GM19438 (cell line): ENCODE results near the gene CTSH.

Source experiments
- ATAC-seq: cut with Tn5 transposase; IDR thresholded peaks from one replicate; pipeline ENCODE4 v1.9.1; 2021; ENCODE audit warnings: low read depth; ENCODE audit not compliant: unreplicated experiment

The CTSH gene, protein sequence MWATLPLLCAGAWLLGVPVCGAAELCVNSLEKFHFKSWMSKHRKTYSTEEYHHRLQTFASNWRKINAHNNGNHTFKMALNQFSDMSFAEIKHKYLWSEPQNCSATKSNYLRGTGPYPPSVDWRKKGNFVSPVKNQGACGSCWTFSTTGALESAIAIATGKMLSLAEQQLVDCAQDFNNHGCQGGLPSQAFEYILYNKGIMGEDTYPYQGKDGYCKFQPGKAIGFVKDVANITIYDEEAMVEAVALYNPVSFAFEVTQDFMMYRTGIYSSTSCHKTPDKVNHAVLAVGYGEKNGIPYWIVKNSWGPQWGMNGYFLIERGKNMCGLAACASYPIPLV

GRCh38 chr15:78944669-78945407 lies at the start of gene CTSH:
TSS of gene CTSH (minus strand) at chr15:78945046. CDS start at chr15:78944981, 65 bp downstream.
- ATAC-seq, result peak; percentile 51

GRCh38 chr15:78993931-78994530 lies 49.2 kb upstream of the CTSH start:
- ATAC-seq, result no peak

DNA sequence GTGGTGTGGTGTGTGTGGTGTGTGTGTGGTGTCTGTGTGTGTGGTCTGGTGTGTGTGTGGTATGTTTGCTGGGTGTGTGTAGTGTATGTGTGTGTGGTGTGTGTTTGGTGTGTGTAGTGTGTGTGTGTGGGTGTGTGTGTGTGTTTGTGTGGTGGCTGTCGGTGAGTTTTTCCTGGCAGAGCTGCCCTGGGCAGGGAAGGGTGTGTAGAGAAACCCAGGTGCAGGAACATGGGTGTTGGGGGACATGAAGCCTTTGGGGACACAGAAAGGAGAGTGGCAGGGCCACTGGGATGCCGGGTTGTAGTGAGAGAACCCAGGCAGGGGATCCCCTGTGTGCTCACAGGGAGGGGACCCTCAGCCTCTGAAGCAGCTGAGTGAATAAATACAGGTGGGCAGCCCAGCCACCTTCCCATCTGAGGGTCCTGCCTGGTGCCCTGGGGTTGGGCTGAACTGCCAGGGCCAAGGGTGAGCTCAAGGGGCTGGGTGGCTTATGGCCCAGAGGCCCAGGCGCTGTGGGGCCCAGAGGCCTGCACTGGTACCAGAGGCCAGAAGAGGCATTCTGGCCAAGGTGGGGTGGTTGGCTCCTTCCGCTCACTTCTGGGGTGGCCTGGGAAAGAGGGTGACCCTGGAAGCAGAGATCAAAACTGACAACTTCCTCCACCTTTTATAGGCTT lies 48.5 kb upstream of the CTSH start:
- ATAC-seq, result no peak

DNA sequence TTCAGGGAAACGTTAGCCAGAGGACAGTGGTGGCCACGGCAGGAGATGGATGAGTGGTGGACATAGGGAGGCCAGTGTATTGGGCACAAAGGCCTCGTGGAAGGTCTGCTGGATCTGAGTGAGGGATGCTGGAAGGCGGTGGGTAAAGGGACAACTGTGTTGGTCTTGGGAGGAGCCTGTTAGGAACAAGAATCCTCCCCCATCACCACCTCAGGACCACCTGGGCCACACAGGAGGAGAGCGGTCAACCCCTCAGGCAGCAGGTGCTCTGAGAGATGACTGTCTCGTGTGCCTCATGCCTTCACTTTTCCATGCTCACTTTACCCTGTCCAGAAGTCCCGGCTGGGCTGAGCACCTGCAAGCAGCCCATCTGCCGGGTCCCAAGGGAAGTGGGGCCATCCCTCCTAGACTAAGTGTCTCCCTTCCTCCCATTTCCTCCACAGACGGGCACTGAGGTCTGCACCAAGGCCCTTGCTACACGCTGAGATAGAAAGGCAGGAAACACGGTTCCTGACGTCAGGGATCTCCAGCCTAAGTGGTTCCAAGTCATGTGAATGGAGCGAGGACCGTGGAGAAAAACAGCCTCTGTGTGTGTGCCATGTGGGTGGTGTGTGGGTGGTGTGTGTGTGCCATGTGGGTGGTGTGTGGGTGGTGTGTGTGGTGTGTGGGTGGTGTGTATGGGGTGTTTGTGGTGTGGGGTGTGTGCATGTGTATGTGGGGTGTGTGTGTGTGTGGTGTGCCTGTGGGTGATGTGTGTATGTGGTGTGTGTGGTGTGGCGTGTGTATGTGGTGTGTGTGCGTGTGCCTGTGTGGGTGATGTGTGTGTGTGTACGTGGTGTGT lies 47.8 kb upstream of the CTSH start:
- no peak for ATAC-seq

DNA sequence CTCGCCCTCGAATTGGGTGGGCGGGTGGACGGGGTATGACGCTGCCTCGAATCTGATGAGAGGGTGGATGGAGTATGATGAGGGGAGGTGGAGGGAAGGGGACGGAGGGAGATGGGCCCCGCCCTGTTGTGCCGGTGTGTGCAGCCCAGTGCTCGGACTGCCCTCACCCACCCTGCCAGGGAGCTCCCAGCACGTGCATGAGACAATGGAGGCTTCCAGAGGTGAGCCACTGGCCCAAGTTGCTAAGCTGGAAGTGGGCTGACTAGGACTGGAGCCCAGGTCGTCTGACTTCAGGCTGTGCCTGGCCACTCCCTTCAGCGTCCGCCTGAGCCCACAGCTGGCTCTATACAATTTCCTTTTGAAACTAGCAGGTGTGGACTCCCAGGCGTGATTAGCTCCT lies 47.0 kb upstream of the CTSH start:
- no peak for ATAC-seq

DNA sequence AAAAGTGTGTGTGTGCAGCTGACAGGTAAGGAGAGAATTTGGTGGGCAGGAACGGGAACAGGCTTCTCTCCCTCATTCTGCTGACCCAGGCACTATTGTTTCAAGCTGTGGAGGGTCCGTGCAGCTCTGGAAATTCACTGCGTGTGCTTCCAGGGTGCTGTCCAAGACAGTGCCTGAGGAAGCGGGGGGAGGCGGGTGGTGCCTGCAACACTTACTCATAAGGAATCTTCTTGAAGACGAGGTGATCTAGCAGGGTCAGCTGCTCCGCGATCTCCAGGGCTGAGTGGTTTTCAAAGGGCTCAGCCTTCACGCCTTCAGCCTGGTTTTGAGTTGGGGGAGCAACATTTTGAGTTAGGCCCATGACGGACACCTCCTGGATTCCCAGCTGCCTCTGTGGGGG lies 46.6 kb upstream of the CTSH start:
- ATAC-seq, result no peak

DNA sequence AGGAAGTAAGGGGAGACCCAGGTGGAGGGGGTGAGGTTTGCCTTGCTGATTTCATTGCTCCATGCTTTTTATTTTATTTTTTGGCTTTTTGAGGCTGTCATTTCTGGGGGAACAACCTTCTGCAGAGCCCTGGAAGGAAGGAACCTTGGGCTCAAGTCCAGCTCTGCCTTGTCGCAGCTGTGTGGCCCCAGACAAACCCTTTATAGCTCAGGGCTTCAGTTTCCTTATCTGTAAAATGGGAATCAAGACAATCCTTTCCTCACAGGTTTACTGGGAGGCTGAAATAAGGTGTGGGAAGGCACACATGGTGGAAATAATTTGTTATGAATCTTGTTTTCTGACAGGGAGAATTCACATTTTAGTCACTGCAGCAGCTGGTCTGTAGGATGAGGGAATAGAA lies 45.4 kb upstream of the CTSH start:
- no peak for ATAC-seq

DNA sequence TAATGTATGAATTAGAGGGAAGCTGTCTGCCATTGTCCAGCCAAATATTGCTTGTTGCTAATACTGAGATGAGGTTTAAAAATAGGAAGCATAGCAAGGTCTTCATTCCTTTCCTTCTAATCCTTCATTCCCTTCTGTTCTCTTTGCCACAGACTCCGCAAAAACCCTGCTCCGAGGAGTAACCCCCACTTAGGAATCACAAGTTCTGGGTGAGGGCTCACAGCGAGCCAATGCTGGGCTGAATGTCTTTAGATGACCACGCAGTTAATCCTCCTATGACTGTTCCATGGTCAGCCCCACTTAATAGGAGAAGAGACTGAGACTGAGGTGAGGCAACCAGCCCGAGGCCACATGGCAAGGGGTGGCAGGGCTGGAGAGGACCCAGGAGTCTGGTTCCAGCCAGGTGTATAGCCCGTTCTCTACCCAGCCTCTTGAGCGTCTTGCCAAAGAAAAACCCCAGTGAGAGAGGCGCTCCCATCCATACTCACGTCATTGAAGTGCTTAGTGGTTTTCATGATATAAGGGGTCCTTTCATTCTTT lies 44.9 kb upstream of the CTSH start:
- no peak for ATAC-seq

- peak; percentile 80 for ATAC-seq
These were observed 43.6 kb upstream of the CTSH start for GRCh38 chr15:78988361-78988911.

DNA sequence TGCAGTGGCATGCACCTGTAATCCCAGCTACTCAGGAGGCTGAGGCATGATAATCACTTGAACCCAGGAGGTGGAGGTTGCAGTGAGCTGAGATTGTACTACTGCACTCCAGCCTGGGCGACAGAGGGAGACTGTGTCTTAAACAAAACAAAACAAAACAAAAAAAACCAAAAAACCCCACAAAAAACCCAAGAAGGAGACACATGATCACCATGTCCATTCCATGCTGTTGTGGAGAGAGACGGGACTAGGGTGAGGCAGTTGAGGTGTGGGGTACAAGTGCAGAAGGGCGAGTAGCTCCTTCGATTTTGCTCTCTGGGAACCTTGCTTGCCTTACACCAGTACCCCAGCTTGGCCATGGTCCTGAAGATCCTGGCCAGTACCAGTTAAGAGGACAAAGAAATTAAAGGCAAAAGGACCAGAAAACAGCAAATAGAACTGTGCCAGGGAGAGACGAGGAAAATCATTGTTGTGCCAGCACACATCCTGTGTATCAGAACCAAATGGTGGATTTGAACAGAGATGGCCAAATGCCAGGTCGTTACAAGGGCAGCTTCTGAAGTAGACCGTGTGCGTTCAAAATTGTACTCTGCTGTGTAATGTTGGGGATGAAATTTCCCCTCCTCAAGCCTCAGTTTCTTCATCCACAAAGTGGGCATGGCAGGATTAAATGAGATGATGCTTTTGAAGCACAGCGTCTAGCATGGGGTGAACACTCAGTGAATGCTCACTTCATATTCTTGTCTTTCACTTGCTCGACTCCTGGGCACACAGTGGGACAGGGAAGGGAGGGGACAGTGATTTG lies 42.9 kb upstream of the CTSH start:
- ATAC-seq, result no peak

DNA sequence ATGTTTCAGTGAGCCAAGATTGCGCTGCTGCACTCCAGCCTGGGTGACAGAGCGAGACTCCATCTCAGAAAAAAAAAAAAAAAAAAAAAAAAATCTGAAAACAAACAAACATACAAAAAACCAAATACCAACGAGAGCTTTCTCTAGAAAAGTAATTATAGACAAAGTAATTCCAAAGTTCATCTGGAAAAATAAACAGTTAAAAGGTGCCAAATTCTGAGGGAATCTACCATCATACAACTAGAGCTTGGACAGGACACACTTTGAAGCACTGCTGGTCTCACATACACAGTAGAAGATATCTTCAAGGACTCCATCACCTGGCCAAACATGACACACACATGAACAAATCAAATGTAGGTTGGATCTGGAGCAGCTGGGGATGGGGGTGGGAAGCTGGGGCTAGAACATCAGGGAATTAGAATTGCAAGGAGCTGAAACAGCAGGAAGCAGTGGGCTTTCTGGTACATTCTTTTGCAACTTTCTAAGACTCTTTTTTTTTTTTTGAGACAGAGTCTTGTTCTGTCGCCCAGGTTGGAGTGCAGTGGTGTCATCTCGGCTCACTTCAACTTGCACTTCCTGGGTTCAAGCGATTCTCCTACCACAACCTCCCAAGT lies 41.1 kb upstream of the CTSH start:
- ATAC-seq, result no peak

DNA sequence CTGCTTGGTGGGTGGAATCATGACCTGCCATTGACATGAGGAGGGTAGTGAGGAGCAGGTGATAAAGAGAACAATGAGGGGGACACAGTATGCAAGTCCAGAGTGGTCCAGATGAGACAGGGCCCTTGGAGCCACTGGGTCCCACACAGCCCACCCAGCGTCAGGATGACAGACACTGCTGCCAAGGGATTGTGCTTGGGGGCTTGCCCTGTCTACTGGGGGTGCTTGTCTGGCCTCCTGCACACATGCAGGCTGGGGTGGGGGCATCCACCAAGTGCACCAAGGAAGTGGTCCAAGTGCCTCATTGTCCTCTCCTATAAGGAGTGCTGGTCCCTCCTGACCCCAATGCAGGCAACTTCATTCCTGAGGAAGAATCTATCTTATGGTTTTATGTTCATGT lies 39.2 kb upstream of the CTSH start:
- no peak for ATAC-seq

- no peak for ATAC-seq
These were observed 38.5 kb upstream of the CTSH start for GRCh38 chr15:78983146-78983918.

DNA sequence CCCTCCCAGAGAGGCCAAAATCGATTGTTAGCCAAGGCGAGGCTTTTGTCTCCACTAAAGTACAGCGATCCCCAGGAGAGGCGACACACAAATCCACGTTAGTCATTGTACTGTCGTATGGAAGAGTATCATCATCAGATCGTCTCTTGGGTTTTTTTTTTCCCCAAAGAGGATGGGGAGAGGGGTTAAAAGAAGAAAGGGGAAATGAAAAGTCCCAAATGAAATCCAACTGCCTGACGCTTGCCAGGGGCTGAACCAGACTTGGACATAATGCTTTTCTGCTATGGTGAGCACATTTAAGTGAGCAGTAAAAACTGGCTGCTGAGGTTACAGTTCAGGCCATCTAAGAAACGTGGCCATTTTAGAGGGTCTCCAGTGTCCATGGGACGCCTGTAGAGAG lies 37.9 kb upstream of the CTSH start:
- no peak for ATAC-seq

DNA sequence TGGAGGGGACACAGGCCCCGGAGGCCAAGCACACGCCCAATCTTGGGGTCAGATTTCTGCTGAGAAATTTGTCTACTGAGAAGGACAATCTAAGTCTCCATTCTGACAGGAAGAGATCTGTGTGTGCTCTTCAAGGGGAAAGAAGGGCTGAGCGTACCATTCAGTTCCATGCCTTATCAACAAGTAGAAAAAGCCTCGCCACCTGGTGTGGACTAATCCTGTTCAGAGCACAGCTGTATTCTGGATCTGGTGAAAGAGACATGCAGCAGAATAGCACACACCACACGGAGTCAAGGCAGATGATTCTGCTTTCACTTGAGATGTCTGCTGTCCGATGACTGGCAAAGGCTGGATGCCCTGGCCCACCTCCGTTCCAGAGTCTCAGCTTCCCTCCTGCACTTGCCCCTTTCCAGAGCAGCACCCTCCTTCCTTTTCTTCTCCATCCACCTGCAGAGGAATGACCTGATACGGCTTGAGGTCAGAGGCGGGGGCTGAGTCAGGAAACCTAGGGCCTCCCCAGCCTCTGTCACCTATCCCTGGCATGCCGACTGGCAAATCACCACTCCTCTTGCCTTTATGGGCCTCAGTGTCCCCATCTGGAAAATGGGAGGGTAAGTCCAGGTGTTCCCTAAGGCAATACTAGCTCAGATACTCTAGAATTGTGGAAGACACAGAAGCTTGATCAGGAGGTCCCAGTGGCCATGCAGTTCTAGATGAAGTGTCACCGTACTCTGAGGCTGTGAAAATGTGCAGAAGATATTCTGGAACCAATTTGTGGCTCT lies 36.9 kb upstream of the CTSH start:
- no peak for ATAC-seq

GRCh38 chr15:78979456-78980320 lies 34.8 kb upstream of the CTSH start:
- ATAC-seq, result no peak
